GM18508 (cell line): ENCODE results near the gene ABCA4.

ENCODE experiments used
- ATAC-seq: cut with Tn5 transposase; IDR thresholded peaks from one replicate; pipeline ENCODE4 v1.9.1; 2021; ENCODE audit warnings: moderate number of reproducible peaks; ENCODE audit not compliant: insufficient read depth, unreplicated experiment

The ABCA4 gene

GRCh38 chr1:93990010-93990409 is 130.9 kb downstream of the ABCA4 start:
- no peak for ATAC-seq

- ATAC-seq = no peak
These were observed 131.3 kb downstream of the ABCA4 start for GRCh38 chr1:93989601-93990000.

- no peak for ATAC-seq
These were observed 132.2 kb downstream of the ABCA4 start for GRCh38 chr1:93988634-93989350.

GRCh38 chr1:93981274-93981667 is 139.7 kb downstream of the ABCA4 start:
- ATAC-seq = no peak

- ATAC-seq = no peak
These were observed 140.4 kb downstream of the ABCA4 start for GRCh38 chr1:93980320-93981273.

GRCh38 chr1:93979718-93980319 is 141.1 kb downstream of the ABCA4 start:
- no peak for ATAC-seq

- no peak for ATAC-seq
These were observed 141.8 kb downstream of the ABCA4 start for GRCh38 chr1:93979040-93979717.

GRCh38 chr1:93977598-93977945 is 143.4 kb downstream of the ABCA4 start:
- no peak for ATAC-seq

- no peak for ATAC-seq
These were observed 144.0 kb downstream of the ABCA4 start for GRCh38 chr1:93976711-93977597.

- ATAC-seq = no peak
These were observed 144.7 kb downstream of the ABCA4 start for GRCh38 chr1:93976291-93976690.

- ATAC-seq = no peak
These were observed 148.6 kb downstream of the ABCA4 start for GRCh38 chr1:93972341-93972740.

- no peak for ATAC-seq
These were observed 151.1 kb downstream of the ABCA4 start for GRCh38 chr1:93969887-93970286.

- ATAC-seq = no peak
These were observed 151.6 kb downstream of the ABCA4 start for GRCh38 chr1:93969371-93969770.

- no peak for ATAC-seq
These were observed 153.6 kb downstream of the ABCA4 start for GRCh38 chr1:93967306-93967705.

- no peak for ATAC-seq
These were observed 155.1 kb downstream of the ABCA4 start for GRCh38 chr1:93965888-93966287.

GRCh38 chr1:93965256-93965655 is 155.7 kb downstream of the ABCA4 start:
- ATAC-seq = no peak

GRCh38 chr1:93964777-93965200 is 156.2 kb downstream of the ABCA4 start:
- ATAC-seq = no peak

GRCh38 chr1:93964096-93964776 is 156.7 kb downstream of the ABCA4 start:
- ATAC-seq = no peak

GRCh38 chr1:93963585-93963984 is 157.4 kb downstream of the ABCA4 start:
- ATAC-seq = no peak
